SK-N-MC (cell line): ENCODE measurements around the gene RAB37.

Experiments used
- EZH2 ChIP-seq: fragments of 200-600 bp; sonication (generic); IDR thresholded peaks from one replicate; pipeline ENCODE4 v1.6.1; 2017; ENCODE audit warnings: antibody characterized with exemption
- FOXP2 ChIP-seq: optimal IDR thresholded peaks from 2 replicates; pipeline ENCODE3; 2011; ENCODE audit warnings: mild to moderate bottlenecking, moderate library complexity; ENCODE audit not compliant: insufficient read depth; ENCODE audit errors: extremely low read length, control extremely low read depth
- POLR2AphosphoS5 ChIP-seq: IDR thresholded peaks from 2 replicates; pipeline ENCODE4 v1.6.1; 2012; ENCODE audit warnings: mild to moderate bottlenecking, low read depth, low read length, borderline replicate concordance

DNA sequence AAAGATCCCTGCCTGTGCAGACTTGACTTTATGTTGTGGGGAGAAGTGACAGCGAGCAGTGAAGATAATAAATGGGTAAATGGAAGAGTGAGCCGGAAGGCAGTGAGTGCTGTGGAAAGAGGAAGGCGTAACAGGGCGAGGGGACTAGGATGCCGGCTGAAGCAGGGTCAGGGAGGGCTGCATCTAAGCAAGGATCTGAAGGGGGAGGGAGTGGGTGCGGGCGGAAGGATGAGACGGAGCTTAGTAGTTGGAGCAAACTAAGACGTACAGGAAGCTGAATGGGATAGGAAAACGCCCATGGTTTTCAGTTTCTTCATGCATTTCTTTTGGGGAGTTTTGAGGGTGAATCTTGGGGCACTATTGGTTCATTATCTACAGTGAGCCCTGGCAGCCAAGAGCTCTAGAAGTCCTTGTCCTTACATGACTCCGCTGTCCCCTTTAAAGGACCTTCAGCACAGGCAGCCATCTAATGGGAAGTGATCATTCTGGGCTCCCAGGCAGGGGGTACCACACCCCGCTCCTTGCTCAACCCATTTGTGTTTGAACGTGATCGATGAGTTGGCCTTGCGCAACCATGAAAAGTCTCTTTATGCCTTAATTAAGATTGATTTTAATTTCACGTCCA is 49.5 kb downstream of the RAB37 start:
- TF ChIP-seq POLR2AphosphoS5 (no peak), EZH2 (no peak), FOXP2 (no peak)
